Measurements from ENCODE around the gene PKN1. TPM values are rescaled to one million over a fixed set of nuclear protein-coding genes. Genes with fewer than 3 reads are reported as not detected.
A peak's percentile ranks its signal among the peaks of the same experiment; 100 is the strongest.

Gene PKN1
- total and polyA plus RNA-seq, 2 of the 13 experiments (the other 11 are each of a cell fraction or from before 2014, with no cell fraction given) = 45.7 to 54.5 TPM

GRCh38 chr19:14502334-14503092 is 69.4 kb downstream of the PKN1 start (continued):
- no peak for TF ChIP-seq BHLHE40 (IDR thresholded peaks at IDR 0.05; ENCODE audit: low read length)
- TF ChIP-seq, protein P1, sequence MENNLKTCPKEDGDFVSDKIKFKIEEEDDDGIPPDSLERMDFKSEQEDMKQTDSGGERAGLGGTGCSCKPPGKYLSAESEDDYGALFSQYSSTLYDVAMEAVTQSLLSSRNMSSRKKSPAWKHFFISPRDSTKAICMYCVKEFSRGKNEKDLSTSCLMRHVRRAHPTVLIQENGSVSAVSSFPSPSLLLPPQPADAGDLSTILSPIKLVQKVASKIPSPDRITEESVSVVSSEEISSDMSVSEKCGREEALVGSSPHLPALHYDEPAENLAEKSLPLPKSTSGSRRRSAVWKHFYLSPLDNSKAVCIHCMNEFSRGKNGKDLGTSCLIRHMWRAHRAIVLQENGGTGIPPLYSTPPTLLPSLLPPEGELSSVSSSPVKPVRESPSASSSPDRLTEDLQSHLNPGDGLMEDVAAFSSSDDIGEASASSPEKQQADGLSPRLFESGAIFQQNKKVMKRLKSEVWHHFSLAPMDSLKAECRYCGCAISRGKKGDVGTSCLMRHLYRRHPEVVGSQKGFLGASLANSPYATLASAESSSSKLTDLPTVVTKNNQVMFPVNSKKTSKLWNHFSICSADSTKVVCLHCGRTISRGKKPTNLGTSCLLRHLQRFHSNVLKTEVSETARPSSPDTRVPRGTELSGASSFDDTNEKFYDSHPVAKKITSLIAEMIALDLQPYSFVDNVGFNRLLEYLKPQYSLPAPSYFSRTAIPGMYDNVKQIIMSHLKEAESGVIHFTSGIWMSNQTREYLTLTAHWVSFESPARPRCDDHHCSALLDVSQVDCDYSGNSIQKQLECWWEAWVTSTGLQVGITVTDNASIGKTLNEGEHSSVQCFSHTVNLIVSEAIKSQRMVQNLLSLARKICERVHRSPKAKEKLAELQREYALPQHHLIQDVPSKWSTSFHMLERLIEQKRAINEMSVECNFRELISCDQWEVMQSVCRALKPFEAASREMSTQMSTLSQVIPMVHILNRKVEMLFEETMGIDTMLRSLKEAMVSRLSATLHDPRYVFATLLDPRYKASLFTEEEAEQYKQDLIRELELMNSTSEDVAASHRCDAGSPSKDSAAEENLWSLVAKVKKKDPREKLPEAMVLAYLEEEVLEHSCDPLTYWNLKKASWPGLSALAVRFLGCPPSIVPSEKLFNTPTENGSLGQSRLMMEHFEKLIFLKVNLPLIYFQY (CRISPR knock-in tag; IDR thresholded peaks at IDR 0.05; ENCODE audit: borderline replicate concordance) = no peak
- no peak for TF ChIP-seq ZMAT3 (CRISPR knock-in tag; conservative IDR thresholded peaks at IDR 0.05)
- no peak for TF ChIP-seq ZNF691 (CRISPR knock-in tag; IDR thresholded peaks at IDR 0.05; ENCODE audit: borderline replicate concordance, low read depth)
- no peak for TF ChIP-seq GABPB1 (CRISPR knock-in tag; IDR thresholded peaks at IDR 0.05)
- no peak for TF ChIP-seq SOX6 (IDR thresholded peaks at IDR 0.05)
- peak; percentile 76 for TF ChIP-seq SOX6 (CRISPR knock-in tag; IDR thresholded peaks at IDR 0.05)
- TF ChIP-seq, protein P2, sequence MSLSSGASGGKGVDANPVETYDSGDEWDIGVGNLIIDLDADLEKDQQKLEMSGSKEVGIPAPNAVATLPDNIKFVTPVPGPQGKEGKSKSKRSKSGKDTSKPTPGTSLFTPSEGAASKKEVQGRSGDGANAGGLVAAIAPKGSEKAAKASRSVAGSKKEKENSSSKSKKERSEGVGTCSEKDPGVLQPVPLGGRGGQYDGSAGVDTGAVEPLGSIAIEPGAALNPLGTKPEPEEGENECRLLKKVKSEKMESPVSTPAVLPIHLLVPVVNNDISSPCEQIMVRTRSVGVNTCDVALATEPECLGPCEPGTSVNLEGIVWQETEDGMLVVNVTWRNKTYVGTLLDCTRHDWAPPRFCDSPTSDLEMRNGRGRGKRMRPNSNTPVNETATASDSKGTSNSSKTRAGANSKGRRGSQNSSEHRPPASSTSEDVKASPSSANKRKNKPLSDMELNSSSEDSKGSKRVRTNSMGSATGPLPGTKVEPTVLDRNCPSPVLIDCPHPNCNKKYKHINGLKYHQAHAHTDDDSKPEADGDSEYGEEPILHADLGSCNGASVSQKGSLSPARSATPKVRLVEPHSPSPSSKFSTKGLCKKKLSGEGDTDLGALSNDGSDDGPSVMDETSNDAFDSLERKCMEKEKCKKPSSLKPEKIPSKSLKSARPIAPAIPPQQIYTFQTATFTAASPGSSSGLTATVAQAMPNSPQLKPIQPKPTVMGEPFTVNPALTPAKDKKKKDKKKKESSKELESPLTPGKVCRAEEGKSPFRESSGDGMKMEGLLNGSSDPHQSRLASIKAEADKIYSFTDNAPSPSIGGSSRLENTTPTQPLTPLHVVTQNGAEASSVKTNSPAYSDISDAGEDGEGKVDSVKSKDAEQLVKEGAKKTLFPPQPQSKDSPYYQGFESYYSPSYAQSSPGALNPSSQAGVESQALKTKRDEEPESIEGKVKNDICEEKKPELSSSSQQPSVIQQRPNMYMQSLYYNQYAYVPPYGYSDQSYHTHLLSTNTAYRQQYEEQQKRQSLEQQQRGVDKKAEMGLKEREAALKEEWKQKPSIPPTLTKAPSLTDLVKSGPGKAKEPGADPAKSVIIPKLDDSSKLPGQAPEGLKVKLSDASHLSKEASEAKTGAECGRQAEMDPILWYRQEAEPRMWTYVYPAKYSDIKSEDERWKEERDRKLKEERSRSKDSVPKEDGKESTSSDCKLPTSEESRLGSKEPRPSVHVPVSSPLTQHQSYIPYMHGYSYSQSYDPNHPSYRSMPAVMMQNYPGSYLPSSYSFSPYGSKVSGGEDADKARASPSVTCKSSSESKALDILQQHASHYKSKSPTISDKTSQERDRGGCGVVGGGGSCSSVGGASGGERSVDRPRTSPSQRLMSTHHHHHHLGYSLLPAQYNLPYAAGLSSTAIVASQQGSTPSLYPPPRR (CRISPR knock-in tag; IDR thresholded peaks at IDR 0.05; ENCODE audit: borderline replicate concordance) = no peak
- no peak for TF ChIP-seq MYNN (CRISPR knock-in tag; IDR thresholded peaks at IDR 0.05; ENCODE audit: low read depth)
- no peak for TF ChIP-seq RXRB (CRISPR knock-in tag; IDR thresholded peaks at IDR 0.05; ENCODE audit: borderline replicate concordance)
- TF ChIP-seq HES4 (CRISPR knock-in tag; IDR thresholded peaks at IDR 0.05; ENCODE audit: borderline replicate concordance) = no peak
- no peak for TF ChIP-seq SMAD9 (CRISPR knock-in tag; IDR thresholded peaks at IDR 0.05)
- TF ChIP-seq, protein P3, sequence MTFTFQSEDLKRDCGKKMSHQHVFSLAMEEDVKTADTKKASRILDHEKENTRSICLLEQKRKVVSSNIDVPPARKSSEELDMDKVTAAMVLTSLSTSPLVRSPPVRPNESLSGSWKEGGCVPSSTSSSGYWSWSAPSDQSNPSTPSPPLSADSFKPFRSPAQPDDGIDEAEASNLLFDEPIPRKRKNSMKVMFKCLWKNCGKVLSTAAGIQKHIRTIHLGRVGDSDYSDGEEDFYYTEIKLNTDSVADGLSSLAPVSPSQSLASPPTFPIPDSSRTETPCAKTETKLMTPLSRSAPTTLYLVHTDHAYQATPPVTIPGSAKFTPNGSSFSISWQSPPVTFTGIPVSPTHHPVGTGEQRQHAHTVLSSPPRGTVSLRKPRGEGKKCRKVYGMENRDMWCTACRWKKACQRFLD (CRISPR knock-in tag; IDR thresholded peaks at IDR 0.05; ENCODE audit: borderline replicate concordance) = no peak
- no peak for TF ChIP-seq ZNF577 (CRISPR knock-in tag; IDR thresholded peaks at IDR 0.05; ENCODE audit: borderline replicate concordance, low read depth)
- TF ChIP-seq KAT7 (CRISPR knock-in tag; IDR thresholded peaks at IDR 0.05; ENCODE audit: borderline replicate concordance) = no peak
- no peak for TF ChIP-seq MLX (CRISPR knock-in tag; IDR thresholded peaks at IDR 0.05)
- no peak for TF ChIP-seq ZNF10 (CRISPR knock-in tag; IDR thresholded peaks at IDR 0.05; ENCODE audit: borderline replicate concordance, low read depth)

Data from HepG2 (cell line).